Endothelial cell of umbilical vein (primary cell): ENCODE data around the gene DENND4C. TPM values are rescaled to one million over a fixed set of nuclear protein-coding genes. Genes with fewer than 3 reads are reported as not detected.

Source experiments
- BruUV-seq: library from RNA; stranded (reverse); fragments of 400-500 nt; replicated peaks from 2 replicates; lab custom pipeline; 2021; lab: Mats Ljungman, UMichigan
- CTCF ChIA-PET: fragments of 300-600, 350-600 bp; sonication (Branson Sonifier 250); formaldehyde crosslinking; loops from one replicate; lab custom pipeline; 2021; ENCODE audit warnings: antibody characterized with exemption, inconsistent platforms; lab: Charles Lee
- POLR2A ChIA-PET: fragments of 300-600, 350-600 bp; sonication (Branson Sonifier 250); formaldehyde crosslinking; loops from one replicate; lab custom pipeline; 2021; ENCODE audit warnings: antibody characterized with exemption, inconsistent platforms; lab: Charles Lee
- DNase-seq: peaks from one replicate; pipeline ENCODE4 v3.0.0-alpha.2; 2011; ENCODE audit warnings: low read depth, low spot score
- FAIRE-seq: peaks from 2 replicates; lab custom pipeline; 2011; peaks lifted over from hg19 to GRCh38; lab: Jason Lieb, UNC
- H2AFZ ChIP-seq: 2 replicates; pipeline ENCODE4 v1.6.0; 2012; ENCODE audit warnings: low read depth, low read length, control low read depth, inconsistent platforms
- H3K27ac ChIP-seq: 2 replicates; pipeline ENCODE4 v1.5.1; 2011; ENCODE audit warnings: low read depth, mild to moderate bottlenecking, control low read depth, low read length, moderate library complexity; ENCODE audit not compliant: insufficient read depth
- H3K27me3 ChIP-seq, 2 experiments: 2 replicates each; pipeline versions ENCODE4 v1.6.0 to v1.6.1; 2011; ENCODE audit warnings: low read length in 2 of 2, mixed read lengths in 1 of 2; ENCODE audit not compliant: control insufficient read depth in 2 of 2, insufficient read depth in 2 of 2
- H3K36me3 ChIP-seq, 2 experiments: 2 replicates in 1 of 2; 3 replicates in 1 of 2; pipeline ENCODE4 v1.5.1; 2011; ENCODE audit warnings: low read length in 2 of 2, mild to moderate bottlenecking in 1 of 2, moderate library complexity in 1 of 2; ENCODE audit not compliant: control insufficient read depth in 2 of 2, insufficient read depth in 2 of 2; ENCODE audit errors: extremely low read depth in 1 of 2
- H3K4me1 ChIP-seq: 3 replicates; pipeline ENCODE4 v1.5.1; 2011; ENCODE audit warnings: mild to moderate bottlenecking, low read length; ENCODE audit not compliant: control insufficient read depth, insufficient read depth; ENCODE audit errors: extremely low read depth
- H3K4me2 ChIP-seq: 2 replicates; pipeline ENCODE4 v1.6.1; 2011; ENCODE audit warnings: low read length, control low read depth, mixed read lengths; ENCODE audit not compliant: insufficient read depth
- H3K4me3 ChIP-seq, 3 experiments: fragments of 200-600 bp in 1 of 3; sonication (generic), shearing (Covaris generic) in 1 of 3; replicated peaks in 1 of 3; 2 replicates each; pipeline ENCODE4 v1.5.1; 2011 to 2016; ENCODE audit warnings: control low read depth in 3 of 3, low read length in 3 of 3, mild to moderate bottlenecking in 2 of 3, inconsistent platforms in 1 of 3, low read depth in 1 of 3, moderate library complexity in 1 of 3; ENCODE audit not compliant: insufficient read depth in 1 of 3
- H3K79me2 ChIP-seq: 2 replicates; pipeline ENCODE4 v1.6.0; 2012; ENCODE audit warnings: low read length, inconsistent platforms; ENCODE audit not compliant: control insufficient read depth, insufficient read depth
- H3K9ac ChIP-seq: replicated peaks from 2 replicates; pipeline ENCODE3; 2011; ENCODE audit warnings: low read length, control low read depth; ENCODE audit not compliant: insufficient read depth; ENCODE audit errors: extremely low read depth
- H3K9me1 ChIP-seq: replicated peaks from 3 replicates; pipeline ENCODE4 v1.6.0; 2011; ENCODE audit warnings: mild to moderate bottlenecking, low read length; ENCODE audit not compliant: control insufficient read depth, insufficient read depth; ENCODE audit errors: extremely low read depth
- H3K9me3 ChIP-seq: replicated peaks from 2 replicates; pipeline ENCODE4 v1.5.1; 2012; ENCODE audit warnings: low read length, inconsistent platforms; ENCODE audit not compliant: control insufficient read depth, insufficient read depth
- H4K20me1 ChIP-seq: replicated peaks from 2 replicates; pipeline ENCODE3; 2011; ENCODE audit warnings: mild to moderate bottlenecking, low read length; ENCODE audit not compliant: control insufficient read depth, insufficient read depth; ENCODE audit errors: extremely low read depth
- EZH2 ChIP-seq: IDR thresholded peaks from 2 replicates; pipeline ENCODE4 v1.6.1; 2012; ENCODE audit warnings: borderline replicate concordance, low read depth, mild to moderate bottlenecking, moderate library complexity, low read length, inconsistent platforms; ENCODE audit not compliant: severe bottlenecking
- FOS ChIP-seq: IDR thresholded peaks from 2 replicates; pipeline ENCODE4 v1.6.1; 2011; ENCODE audit warnings: mild to moderate bottlenecking, low read length, moderate library complexity, borderline replicate concordance; ENCODE audit not compliant: insufficient read depth
- GATA2 ChIP-seq: IDR thresholded peaks from 2 replicates; pipeline ENCODE4 v1.7.0; 2011; ENCODE audit warnings: low read depth, mild to moderate bottlenecking, moderate library complexity, mixed read lengths, low read length; ENCODE audit not compliant: insufficient read length, insufficient read depth
- JUN ChIP-seq: IDR thresholded peaks from 2 replicates; pipeline ENCODE4 v1.6.1; 2011; ENCODE audit warnings: borderline replicate concordance, low read depth; ENCODE audit not compliant: insufficient read length, insufficient read depth
- MYC ChIP-seq: IDR thresholded peaks from one replicate; pipeline ENCODE4 v1.6.1; 2011; ENCODE audit warnings: mild to moderate bottlenecking, low read depth, low read length
- POLR2A ChIP-seq: IDR thresholded peaks from 2 replicates; pipeline ENCODE4 v1.6.1; 2012; ENCODE audit warnings: low read depth, mild to moderate bottlenecking, control low read depth, low read length
- POLR2AphosphoS5 ChIP-seq: IDR thresholded peaks from 2 replicates; pipeline ENCODE4 v1.6.1; 2012; ENCODE audit warnings: low read depth, mild to moderate bottlenecking, control low read depth, low read length, moderate library complexity; ENCODE audit not compliant: insufficient read depth
- dilution Hi-C: fragments of 300-500 bp; cut with MboI; formaldehyde crosslinking; loops from one replicate; pipeline ENCODE4 v1.15.0; 2019; ENCODE audit warnings: low sequenced_read_pairs; ENCODE audit not compliant: extremely low pct_ligation_motif_present
- intact Hi-C: fragments of 100-400 bp; cut with micrococcal nuclease; formaldehyde crosslinking; loops from one replicate; pipeline ENCODE4 v1.10.0; 2022
- polyA plus RNA-seq, 4 experiments: library from polyadenylated mRNA; depleted of rRNA in 3 of 4; stranded (reverse) in 3 of 4; unstranded in 1 of 4; fragments of >200 nt; gene quantifications; 2 replicates each; pipeline versions ENCODE4 v1.2.1 to v1.2.3, GENCODE V29; 2011 to 2012; ENCODE audit warnings: missing spikeins in 1 of 4
- total RNA-seq: library from RNA; stranded (reverse); gene quantifications from 2 replicates; pipeline ENCODE4 v1.2.3, GENCODE V29; 2021
- TF ChIP-seq, protein P1 (sequence below): IDR thresholded peaks from 2 replicates; pipeline ENCODE4 v1.6.1; 2011; ENCODE audit not compliant: insufficient read depth, insufficient read length
- TF ChIP-seq, protein P2 (sequence below), 2 donors: IDR thresholded peaks; 1 replicate in 1 of 2; 2 replicates in 1 of 2; pipeline ENCODE4 v1.5.1; 2011; ENCODE audit warnings: low read length in 2 of 2, mild to moderate bottlenecking in 2 of 2, moderate library complexity in 2 of 2, control low read depth in 1 of 2, inconsistent platforms in 1 of 2, low read depth in 1 of 2; ENCODE audit not compliant: insufficient read depth in 1 of 2; ENCODE audit errors: extremely low read depth in 1 of 2

The DENND4C gene
- total and polyA plus RNA-seq, 2 donors (not counting 3 experiments of a cell fraction or from before 2014, with no cell fraction given): 9.6 to 36.8 TPM

- DNase-seq: no peak
- Histone ChIP-seq H3K27ac (no peak overlapping the region), H3K9me3 (no peaks in the 10 kb centered on the region), H4K20me1 (no peaks in the 10 kb centered on the region), H3K4me3 (no peak overlapping the region), H3K27me3 (no peaks in the 10 kb centered on the region), H3K9ac (no peak overlapping the region), H3K4me2 (no peak overlapping the region), H3K36me3 (no peaks in the 10 kb centered on the region), H2AFZ (no peak overlapping the region), H3K79me2 (peaks cover 76% of the 10 kb centered on the region), H3K4me1 (no peaks in the 10 kb centered on the region), H3K9me1 (no peaks in the 10 kb centered on the region)
- ChIA-PET CTCF (interaction anchor here (0.7 to 1.5 kb wide), 4 partner anchors 9 to 106 kb away, joined by 3 to 6 read pairs (median 3); no protein-coding TSS in a partner anchor), POLR2A (no interaction called here)
- TF ChIP-seq FOS (no peak), JUN (no peak), GATA2 (no peak), POLR2A (no peak), EZH2 (no peak), POLR2AphosphoS5 (no peak), MYC (no peak)
- TF ChIP-seq, protein P1, sequence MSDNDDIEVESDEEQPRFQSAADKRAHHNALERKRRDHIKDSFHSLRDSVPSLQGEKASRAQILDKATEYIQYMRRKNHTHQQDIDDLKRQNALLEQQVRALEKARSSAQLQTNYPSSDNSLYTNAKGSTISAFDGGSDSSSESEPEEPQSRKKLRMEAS: no peak
- TF ChIP-seq, protein P2, sequence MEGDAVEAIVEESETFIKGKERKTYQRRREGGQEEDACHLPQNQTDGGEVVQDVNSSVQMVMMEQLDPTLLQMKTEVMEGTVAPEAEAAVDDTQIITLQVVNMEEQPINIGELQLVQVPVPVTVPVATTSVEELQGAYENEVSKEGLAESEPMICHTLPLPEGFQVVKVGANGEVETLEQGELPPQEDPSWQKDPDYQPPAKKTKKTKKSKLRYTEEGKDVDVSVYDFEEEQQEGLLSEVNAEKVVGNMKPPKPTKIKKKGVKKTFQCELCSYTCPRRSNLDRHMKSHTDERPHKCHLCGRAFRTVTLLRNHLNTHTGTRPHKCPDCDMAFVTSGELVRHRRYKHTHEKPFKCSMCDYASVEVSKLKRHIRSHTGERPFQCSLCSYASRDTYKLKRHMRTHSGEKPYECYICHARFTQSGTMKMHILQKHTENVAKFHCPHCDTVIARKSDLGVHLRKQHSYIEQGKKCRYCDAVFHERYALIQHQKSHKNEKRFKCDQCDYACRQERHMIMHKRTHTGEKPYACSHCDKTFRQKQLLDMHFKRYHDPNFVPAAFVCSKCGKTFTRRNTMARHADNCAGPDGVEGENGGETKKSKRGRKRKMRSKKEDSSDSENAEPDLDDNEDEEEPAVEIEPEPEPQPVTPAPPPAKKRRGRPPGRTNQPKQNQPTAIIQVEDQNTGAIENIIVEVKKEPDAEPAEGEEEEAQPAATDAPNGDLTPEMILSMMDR (IDR thresholded peaks at IDR 0.05; ENCODE audit: extremely low read depth in 1 of 2, insufficient read depth in 1 of 2, low read depth in 1 of 2, low read length in 2 of 2): no peak
- dilution Hi-C loops (no loop called here), intact Hi-C loops (no loop called here)
- FAIRE-seq: no peak
- BruUV-seq: no TSS peak
Measured at GRCh38 chr9:19241728-19242127, 11.2 kb downstream of the DENND4C start.
